Panc1 (cell line): ENCODE measurements around the gene TUBE1. TPM values are rescaled to one million over a fixed set of nuclear protein-coding genes. Genes with fewer than 3 reads are reported as not detected.

Experiments
- ATAC-seq: fragments of 200-7000 bp; cut with Tn5 transposase; 2 replicates; pipeline ENCODE4 v1.9.1; 2020; ENCODE audit warnings: mild to moderate bottlenecking, moderate library complexity
- BruUV-seq: library from RNA; stranded (reverse); fragments of 400-500 nt; replicated peaks from 2 replicates; lab custom pipeline; 2021; lab: Mats Ljungman, UMichigan
- CTCF ChIA-PET: fragments of 300-600 bp; sonication (Branson Sonifier 250); formaldehyde crosslinking; loops from one replicate; lab custom pipeline; 2022; ENCODE audit warnings: antibody characterized with exemption; lab: Charles Lee
- POLR2A ChIA-PET: fragments of 300-600 bp; sonication (Branson Sonifier 250); formaldehyde crosslinking; loops from one replicate; lab custom pipeline; 2022; ENCODE audit warnings: antibody characterized with exemption; lab: Charles Lee
- DNase-seq: peaks from one replicate; pipeline ENCODE4 v3.0.0-alpha.2; 2010; ENCODE audit warnings: low read depth, low spot score
- H3K27ac ChIP-seq: 2 replicates; pipeline ENCODE4 v1.5.1; 2011; ENCODE audit warnings: mild to moderate bottlenecking, low read length, inconsistent platforms
- H3K27me3 ChIP-seq: fragments of 200-500 bp; sonication (Bioruptor generic); 2 replicates; pipeline ENCODE4 v1.6.0; 2014; ENCODE audit warnings: low read length, inconsistent platforms; ENCODE audit not compliant: control insufficient read depth, insufficient read depth
- H3K36me3 ChIP-seq: fragments of 200-500 bp; sonication (Bioruptor generic); 2 replicates; pipeline ENCODE4 v1.5.1; 2014; ENCODE audit warnings: inconsistent platforms, mild to moderate bottlenecking, low read length, moderate library complexity; ENCODE audit not compliant: control insufficient read depth, insufficient read depth
- H3K4me1 ChIP-seq: 2 replicates; pipeline ENCODE4 v1.5.1; 2011; ENCODE audit warnings: inconsistent platforms, mild to moderate bottlenecking, low read length, moderate library complexity; ENCODE audit not compliant: control insufficient read depth, insufficient read depth
- H3K4me3 ChIP-seq, 2 experiments: 2 replicates each; pipeline ENCODE4 v1.5.1; 2011 to 2012; ENCODE audit warnings: low read depth in 2 of 2, low read length in 2 of 2, mild to moderate bottlenecking in 2 of 2, inconsistent platforms in 1 of 2, moderate library complexity in 1 of 2
- H3K9me3 ChIP-seq: fragments of 200-500 bp; sonication (Bioruptor generic); 2 replicates; pipeline ENCODE4 v1.5.1; 2014; ENCODE audit warnings: low read depth, mild to moderate bottlenecking, inconsistent platforms, low read length, moderate library complexity; ENCODE audit not compliant: control insufficient read depth, insufficient read depth
- POLR2AphosphoS5 ChIP-seq: IDR thresholded peaks from 2 replicates; pipeline ENCODE4 v1.6.1; 2012; ENCODE audit warnings: mild to moderate bottlenecking, low read depth, low read length, moderate library complexity
- SIN3A ChIP-seq: IDR thresholded peaks from 2 replicates; pipeline ENCODE4 v1.6.1; 2012; ENCODE audit warnings: low read depth, mild to moderate bottlenecking, low read length, moderate library complexity, borderline replicate concordance; ENCODE audit not compliant: insufficient read depth
- TCF7L2 ChIP-seq: IDR thresholded peaks from 2 replicates; pipeline ENCODE4 v1.6.1; 2011; ENCODE audit warnings: mild to moderate bottlenecking, low read depth, low read length, inconsistent platforms
- in situ Hi-C: cut with HindIII; loops from 2 replicates; pipeline ENCODE4 v1.10.0; 2016; ENCODE audit warnings: low sequenced_read_pairs, low pct_unique_long_range_greater_than_20kb
- intact Hi-C: fragments of 100-400 bp; cut with micrococcal nuclease; formaldehyde crosslinking; loops from one replicate; pipeline ENCODE4 v1.10.0; 2022; ENCODE audit not compliant: unreplicated experiment
- total RNA-seq: library from RNA; stranded (reverse); gene quantifications from one replicate; pipeline ENCODE4 v1.2.1, GENCODE V29; 2021; ENCODE audit not compliant: unreplicated experiment
- TF ChIP-seq, protein P1 (sequence below): fragments of 450-650 bp; IDR thresholded peaks from 2 replicates; pipeline ENCODE4 v1.5.1; 2017; ENCODE audit warnings: mild to moderate bottlenecking
- TF ChIP-seq, protein P2 (sequence below), 2 experiments: IDR thresholded peaks; 2 replicates each; pipeline ENCODE4 v1.6.1; 2011 to 2012; ENCODE audit warnings: low read depth in 2 of 2, control low read depth in 1 of 2, low read length in 1 of 2, mild to moderate bottlenecking in 1 of 2, moderate library complexity in 1 of 2; ENCODE audit not compliant: insufficient read depth in 1 of 2

The TUBE1 gene
- total RNA-seq, 1 experiment from 2014 or later, result 22.3 TPM

DNA sequence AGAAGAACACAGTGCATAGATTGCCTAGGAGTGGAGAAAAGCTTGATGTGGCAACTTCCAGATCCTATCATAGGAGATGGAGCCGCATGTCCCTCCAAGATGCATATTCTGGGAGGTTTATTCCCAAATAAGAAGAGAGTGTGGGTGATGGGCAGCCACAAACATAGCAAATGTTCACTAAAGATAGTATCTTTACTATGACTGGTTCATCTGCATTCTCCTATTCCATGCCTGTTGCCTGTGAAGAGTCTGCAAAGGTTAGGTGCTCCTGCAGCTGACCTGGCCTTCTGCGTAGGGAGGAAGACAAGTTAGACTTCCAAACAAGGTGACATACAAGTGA is 47.9 kb downstream of the TUBE1 start:
- BruUV-seq, result no TSS peak
- no peak for DNase-seq
- H3K36me3 ChIP-seq, result no peaks in the 10 kb centered on the region
- intact Hi-C loops (no loop called here), in situ Hi-C loops (no loop called here)
- ChIA-PET POLR2A (no interaction called here), CTCF (no interaction called here)
- ATAC-seq, result no peak
- no peak for TF ChIP-seq SIN3A
- peaks cover 14% of the 10 kb centered on the region; the same call in 1 of the 2 replicates for H3K4me1 ChIP-seq
- H3K27ac ChIP-seq, result no peak overlapping the region
- H3K4me3 ChIP-seq, result no peak overlapping the region
- no peaks in the 10 kb centered on the region; the same call in 1 of the 2 replicates for H3K27me3 ChIP-seq
- H3K9me3 ChIP-seq, result no peaks in the 10 kb centered on the region

DNA sequence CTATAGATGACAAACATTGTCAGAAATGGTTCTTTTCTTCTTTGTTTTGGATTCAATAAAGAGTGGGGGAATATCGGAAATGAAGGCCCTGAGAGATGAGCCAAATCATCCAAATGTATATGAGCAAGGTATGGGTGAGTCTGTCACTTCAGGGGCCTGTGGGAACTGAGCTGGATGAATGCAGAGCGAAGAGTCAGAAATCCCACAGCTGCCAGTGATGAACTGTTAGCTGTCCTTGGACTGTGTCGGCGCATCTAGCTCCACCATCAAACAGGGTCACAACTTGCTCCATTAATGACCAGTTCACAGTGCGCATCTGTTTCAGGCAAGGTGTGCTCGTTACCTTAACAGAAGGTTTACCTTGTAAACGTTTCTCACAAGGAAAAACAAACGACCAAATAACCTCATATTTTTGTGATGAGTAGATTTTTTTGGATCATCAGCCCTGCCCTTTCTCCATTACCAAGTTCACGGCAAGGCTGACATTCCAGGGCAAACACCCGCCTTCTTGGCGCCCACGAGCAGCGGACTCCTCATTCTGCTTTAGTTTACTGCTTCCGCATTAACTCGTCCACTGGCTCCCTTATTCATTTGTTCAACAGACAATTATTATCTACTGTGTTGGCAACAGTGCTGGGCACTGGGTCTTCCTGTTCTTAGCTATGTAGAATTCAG is 48.4 kb downstream of the TUBE1 start:
- TF ChIP-seq, protein P1, sequence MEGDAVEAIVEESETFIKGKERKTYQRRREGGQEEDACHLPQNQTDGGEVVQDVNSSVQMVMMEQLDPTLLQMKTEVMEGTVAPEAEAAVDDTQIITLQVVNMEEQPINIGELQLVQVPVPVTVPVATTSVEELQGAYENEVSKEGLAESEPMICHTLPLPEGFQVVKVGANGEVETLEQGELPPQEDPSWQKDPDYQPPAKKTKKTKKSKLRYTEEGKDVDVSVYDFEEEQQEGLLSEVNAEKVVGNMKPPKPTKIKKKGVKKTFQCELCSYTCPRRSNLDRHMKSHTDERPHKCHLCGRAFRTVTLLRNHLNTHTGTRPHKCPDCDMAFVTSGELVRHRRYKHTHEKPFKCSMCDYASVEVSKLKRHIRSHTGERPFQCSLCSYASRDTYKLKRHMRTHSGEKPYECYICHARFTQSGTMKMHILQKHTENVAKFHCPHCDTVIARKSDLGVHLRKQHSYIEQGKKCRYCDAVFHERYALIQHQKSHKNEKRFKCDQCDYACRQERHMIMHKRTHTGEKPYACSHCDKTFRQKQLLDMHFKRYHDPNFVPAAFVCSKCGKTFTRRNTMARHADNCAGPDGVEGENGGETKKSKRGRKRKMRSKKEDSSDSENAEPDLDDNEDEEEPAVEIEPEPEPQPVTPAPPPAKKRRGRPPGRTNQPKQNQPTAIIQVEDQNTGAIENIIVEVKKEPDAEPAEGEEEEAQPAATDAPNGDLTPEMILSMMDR, result no peak
- TF ChIP-seq SIN3A, result no peak
- no peak for TF ChIP-seq TCF7L2
- TF ChIP-seq, protein P2, sequence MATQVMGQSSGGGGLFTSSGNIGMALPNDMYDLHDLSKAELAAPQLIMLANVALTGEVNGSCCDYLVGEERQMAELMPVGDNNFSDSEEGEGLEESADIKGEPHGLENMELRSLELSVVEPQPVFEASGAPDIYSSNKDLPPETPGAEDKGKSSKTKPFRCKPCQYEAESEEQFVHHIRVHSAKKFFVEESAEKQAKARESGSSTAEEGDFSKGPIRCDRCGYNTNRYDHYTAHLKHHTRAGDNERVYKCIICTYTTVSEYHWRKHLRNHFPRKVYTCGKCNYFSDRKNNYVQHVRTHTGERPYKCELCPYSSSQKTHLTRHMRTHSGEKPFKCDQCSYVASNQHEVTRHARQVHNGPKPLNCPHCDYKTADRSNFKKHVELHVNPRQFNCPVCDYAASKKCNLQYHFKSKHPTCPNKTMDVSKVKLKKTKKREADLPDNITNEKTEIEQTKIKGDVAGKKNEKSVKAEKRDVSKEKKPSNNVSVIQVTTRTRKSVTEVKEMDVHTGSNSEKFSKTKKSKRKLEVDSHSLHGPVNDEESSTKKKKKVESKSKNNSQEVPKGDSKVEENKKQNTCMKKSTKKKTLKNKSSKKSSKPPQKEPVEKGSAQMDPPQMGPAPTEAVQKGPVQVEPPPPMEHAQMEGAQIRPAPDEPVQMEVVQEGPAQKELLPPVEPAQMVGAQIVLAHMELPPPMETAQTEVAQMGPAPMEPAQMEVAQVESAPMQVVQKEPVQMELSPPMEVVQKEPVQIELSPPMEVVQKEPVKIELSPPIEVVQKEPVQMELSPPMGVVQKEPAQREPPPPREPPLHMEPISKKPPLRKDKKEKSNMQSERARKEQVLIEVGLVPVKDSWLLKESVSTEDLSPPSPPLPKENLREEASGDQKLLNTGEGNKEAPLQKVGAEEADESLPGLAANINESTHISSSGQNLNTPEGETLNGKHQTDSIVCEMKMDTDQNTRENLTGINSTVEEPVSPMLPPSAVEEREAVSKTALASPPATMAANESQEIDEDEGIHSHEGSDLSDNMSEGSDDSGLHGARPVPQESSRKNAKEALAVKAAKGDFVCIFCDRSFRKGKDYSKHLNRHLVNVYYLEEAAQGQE (IDR thresholded peaks at IDR 0.05; ENCODE audit: insufficient read depth in 1 of 2, low read depth in 2 of 2, low read length in 1 of 2), result no peak
- TF ChIP-seq POLR2AphosphoS5, result no peak
- CTCF ChIA-PET, result no interaction called here
- intact Hi-C loops (no loop called here), in situ Hi-C loops (no loop called here)
- peaks cover 3% of the 10 kb centered on the region for H3K27me3 ChIP-seq
- no peaks in the 10 kb centered on the region for H3K9me3 ChIP-seq
- no peak overlapping the region for H3K27ac ChIP-seq
- H3K36me3 ChIP-seq, result no peaks in the 10 kb centered on the region
- BruUV-seq, result no TSS peak
- H3K4me3 ChIP-seq, result no peak overlapping the region
- no peak for DNase-seq
- no peak for ATAC-seq
- POLR2A ChIA-PET, result no interaction called here
- H3K4me1 ChIP-seq, result peaks cover 14% of the 10 kb centered on the region; the same call in 1 of the 2 replicates

DNA sequence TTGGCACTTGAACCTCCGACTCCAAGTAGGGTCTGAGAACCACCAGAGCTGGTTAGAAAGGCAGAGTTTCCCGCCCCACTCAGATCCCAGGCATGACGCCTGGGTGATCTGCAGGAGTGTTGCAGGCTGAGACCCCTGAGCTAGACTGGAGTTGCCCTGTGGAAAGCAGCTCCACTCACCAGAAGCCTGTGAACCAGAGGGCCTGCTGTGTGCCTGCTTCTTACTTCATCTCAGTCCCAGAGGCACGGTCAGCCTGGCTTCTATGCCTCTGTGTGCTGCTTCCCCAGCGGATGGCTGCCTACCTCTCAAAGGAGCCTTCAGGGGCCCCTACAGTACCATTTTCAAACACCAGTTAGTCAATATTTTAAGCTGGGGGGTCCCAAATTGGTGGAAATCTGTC is 49.0 kb downstream of the TUBE1 start:
- Histone ChIP-seq H3K4me1 (peaks cover 14% of the 10 kb centered on the region; the same call in 1 of the 2 replicates), H3K36me3 (no peaks in the 10 kb centered on the region), H3K27me3 (peaks cover 5% of the 10 kb centered on the region), H3K9me3 (no peaks in the 10 kb centered on the region), H3K27ac (no peak overlapping the region), H3K4me3 (no peak overlapping the region)
- peak; percentile 32; the same call in 1 of the 2 replicates for ATAC-seq
- no peak for TF ChIP-seq SIN3A
- TF ChIP-seq, protein P1, result no peak
- TF ChIP-seq, protein P2 (IDR thresholded peaks at IDR 0.05; ENCODE audit: insufficient read depth in 1 of 2, low read depth in 2 of 2, low read length in 1 of 2), result no peak
- TF ChIP-seq POLR2AphosphoS5, result no peak
- no peak for TF ChIP-seq TCF7L2
- ChIA-PET POLR2A (interaction anchor here (0.7 kb wide), 1 partner anchor 23 kb away, joined by 3 read pairs; no protein-coding TSS in a partner anchor), CTCF (interaction anchor here (0.6 to 0.7 kb wide), 3 partner anchors 18 to 239 kb away, joined by 3 read pairs; no protein-coding TSS in a partner anchor)
- in situ Hi-C loops (no loop called here), intact Hi-C loops (no loop called here)
- DNase-seq, result no peak
- no TSS peak for BruUV-seq
